ENCODE data around the gene TRIM24. TPM values are rescaled to one million over a fixed set of nuclear protein-coding genes. Genes with fewer than 3 reads are reported as not detected.

TRIM24 gene
- total and polyA plus RNA-seq, 9 donors = 17.0 to 55.6 (median 32.7) TPM

DNA sequence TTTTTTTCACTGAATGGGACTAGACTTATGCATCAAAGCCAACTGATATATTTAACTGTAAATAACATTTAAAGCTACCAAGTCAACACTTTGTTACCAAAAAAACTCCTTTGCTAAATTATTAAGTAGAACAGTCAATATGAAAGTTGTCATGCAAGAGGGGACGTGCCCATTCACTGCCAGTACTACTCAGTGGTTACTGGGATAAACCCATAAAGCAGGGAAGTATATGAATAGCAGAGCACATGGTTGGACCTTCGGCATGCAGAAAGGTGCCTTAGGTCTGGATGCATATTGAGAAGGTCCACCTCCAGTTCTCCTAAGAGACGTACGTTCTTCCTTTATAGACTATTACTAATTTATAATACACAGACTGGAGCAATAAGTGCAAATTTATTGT lies 121.0 kb downstream of the TRIM24 start:
- Histone ChIP-seq H3K4me3 (no peak overlapping the region), H3K27ac (no peak overlapping the region), H3K36me3 (no peaks in the 10 kb centered on the region), H3K27me3 (no peaks in the 10 kb centered on the region), H3K9me3 (no peaks in the 10 kb centered on the region), H3K4me1 (ENCODE audit: insufficient read depth) (no peaks in the 10 kb centered on the region)
- WGBS, 3 donors = 92 to 95% (median 94%) methylated on average over 4 of the region's 4 CpGs
- intact Hi-C loops (cut with DNase I) = no loop called here
- DNase-seq = no peak
- TF ChIP-seq EP300 (IDR thresholded peaks at IDR 0.05) = no peak
- TF ChIP-seq, protein P1, sequence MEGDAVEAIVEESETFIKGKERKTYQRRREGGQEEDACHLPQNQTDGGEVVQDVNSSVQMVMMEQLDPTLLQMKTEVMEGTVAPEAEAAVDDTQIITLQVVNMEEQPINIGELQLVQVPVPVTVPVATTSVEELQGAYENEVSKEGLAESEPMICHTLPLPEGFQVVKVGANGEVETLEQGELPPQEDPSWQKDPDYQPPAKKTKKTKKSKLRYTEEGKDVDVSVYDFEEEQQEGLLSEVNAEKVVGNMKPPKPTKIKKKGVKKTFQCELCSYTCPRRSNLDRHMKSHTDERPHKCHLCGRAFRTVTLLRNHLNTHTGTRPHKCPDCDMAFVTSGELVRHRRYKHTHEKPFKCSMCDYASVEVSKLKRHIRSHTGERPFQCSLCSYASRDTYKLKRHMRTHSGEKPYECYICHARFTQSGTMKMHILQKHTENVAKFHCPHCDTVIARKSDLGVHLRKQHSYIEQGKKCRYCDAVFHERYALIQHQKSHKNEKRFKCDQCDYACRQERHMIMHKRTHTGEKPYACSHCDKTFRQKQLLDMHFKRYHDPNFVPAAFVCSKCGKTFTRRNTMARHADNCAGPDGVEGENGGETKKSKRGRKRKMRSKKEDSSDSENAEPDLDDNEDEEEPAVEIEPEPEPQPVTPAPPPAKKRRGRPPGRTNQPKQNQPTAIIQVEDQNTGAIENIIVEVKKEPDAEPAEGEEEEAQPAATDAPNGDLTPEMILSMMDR (IDR thresholded peaks at IDR 0.05) = no peak

DNA sequence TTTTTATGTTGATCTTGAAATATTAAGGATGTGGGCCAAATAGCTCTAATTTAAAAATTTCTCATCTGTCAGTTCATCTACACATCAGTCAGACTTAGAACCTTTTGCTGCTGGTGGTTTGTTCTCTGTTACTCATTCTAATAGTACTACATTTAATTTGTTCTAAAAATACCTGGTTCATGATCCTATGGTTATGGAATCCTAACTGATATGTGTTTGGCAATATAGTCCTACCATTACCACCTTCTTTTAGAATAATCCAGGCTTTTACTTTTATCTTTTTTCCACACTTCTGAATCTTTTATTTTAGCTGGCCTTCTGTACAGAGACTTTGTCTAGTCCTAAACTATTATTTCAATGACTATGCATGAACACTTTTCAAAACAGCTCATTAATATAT lies 124.2 kb downstream of the TRIM24 start:
- intact Hi-C loops (cut with DNase I) = no loop called here
- H3K4me1 ChIP-seq (ENCODE audit: insufficient read depth) = no peaks in the 10 kb centered on the region
- no peaks in the 10 kb centered on the region for H3K36me3 ChIP-seq
- H3K27me3 ChIP-seq = no peaks in the 10 kb centered on the region
- H3K9me3 ChIP-seq = no peaks in the 10 kb centered on the region
- H3K4me3 ChIP-seq = no peak overlapping the region
- DNase-seq = no peak
- no peak overlapping the region for H3K27ac ChIP-seq
- no peak for TF ChIP-seq POLR2A (IDR thresholded peaks at IDR 0.05)
- TF ChIP-seq, protein P1 (IDR thresholded peaks at IDR 0.05) = no peak
- no peak for TF ChIP-seq EP300 (IDR thresholded peaks at IDR 0.05)

DNA sequence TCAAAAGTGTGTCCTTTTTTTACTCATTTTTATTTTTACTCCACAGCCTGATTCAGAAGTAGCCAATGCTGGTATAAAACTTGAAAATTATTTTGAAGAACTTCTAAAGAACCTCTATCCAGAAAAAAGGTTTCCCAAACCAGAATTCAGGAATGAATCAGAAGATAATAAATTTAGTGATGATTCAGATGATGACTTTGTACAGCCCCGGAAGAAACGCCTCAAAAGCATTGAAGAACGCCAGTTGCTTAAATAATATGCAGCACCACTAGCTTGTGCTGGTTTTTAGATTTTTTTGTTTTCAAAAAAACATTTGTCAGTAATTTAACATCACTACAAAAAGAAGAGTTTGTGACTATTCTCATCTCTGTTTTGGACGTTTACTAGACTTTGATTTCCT lies 124.6 kb downstream of the TRIM24 start:
- TF ChIP-seq POLR2A (IDR thresholded peaks at IDR 0.05) (no peak), EP300 (IDR thresholded peaks at IDR 0.05) (no peak)
- TF ChIP-seq, protein P1 (IDR thresholded peaks at IDR 0.05) = no peak
- H3K9me3 ChIP-seq = no peaks in the 10 kb centered on the region
- H3K4me3 ChIP-seq = no peak overlapping the region
- H3K27me3 ChIP-seq = no peaks in the 10 kb centered on the region
- WGBS, 3 donors = 61 to 74% (median 64%) methylated on average over 4 of the region's 4 CpGs
- H3K27ac ChIP-seq = no peak overlapping the region
- intact Hi-C loops (cut with DNase I) = no loop called here
- H3K4me1 ChIP-seq (ENCODE audit: insufficient read depth) = no peaks in the 10 kb centered on the region
- H3K36me3 ChIP-seq = no peaks in the 10 kb centered on the region
- no peak for DNase-seq

DNA sequence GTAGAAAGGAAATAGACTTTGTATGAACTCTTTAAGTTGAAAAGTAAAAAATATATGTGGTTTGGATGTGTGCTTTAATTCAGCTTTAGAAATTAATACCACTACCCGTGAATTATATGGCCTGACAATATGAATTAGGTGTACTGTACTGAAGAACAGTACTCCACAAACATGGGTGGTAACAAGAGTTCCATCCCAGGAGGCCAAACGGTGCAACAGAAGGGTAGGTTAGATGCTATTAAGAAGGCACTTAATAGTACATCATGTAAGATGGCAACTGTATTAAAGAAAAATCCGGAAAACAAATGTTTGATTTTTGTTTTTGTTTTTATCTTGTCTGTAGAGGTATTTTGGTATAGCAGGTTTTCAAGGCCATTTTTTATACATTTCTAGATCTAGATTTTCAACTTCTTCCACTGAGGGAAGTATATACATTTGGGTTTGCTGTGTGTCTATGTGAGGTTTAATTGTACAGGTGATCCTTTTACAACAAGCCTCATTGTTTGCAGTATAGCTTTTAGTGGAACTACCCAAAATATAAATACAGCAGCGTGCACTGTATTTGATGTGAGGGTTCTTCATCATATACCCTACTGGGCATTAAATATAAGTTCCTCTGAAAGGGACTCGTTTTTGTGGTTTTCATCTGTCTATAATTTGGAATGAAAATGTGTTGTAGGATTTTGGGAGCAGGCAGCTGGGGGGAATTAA lies 125.4 kb downstream of the TRIM24 start:
- intact Hi-C loops (cut with DNase I) = no loop called here
- no peaks in the 10 kb centered on the region for H3K36me3 ChIP-seq
- 71 to 82% (median 79%) methylated on average over 5 of the region's 5 CpGs for WGBS, 3 donors
- H3K27me3 ChIP-seq = no peaks in the 10 kb centered on the region
- no peak overlapping the region for H3K4me3 ChIP-seq
- DNase-seq = no peak
- H3K27ac ChIP-seq = no peak overlapping the region
- TF ChIP-seq POLR2A (IDR thresholded peaks at IDR 0.05) = no peak
- no peak for TF ChIP-seq EP300 (IDR thresholded peaks at IDR 0.05)
- TF ChIP-seq, protein P1 (IDR thresholded peaks at IDR 0.05) = no peak
- no peaks in the 10 kb centered on the region for H3K9me3 ChIP-seq
- H3K4me1 ChIP-seq (ENCODE audit: insufficient read depth) = no peaks in the 10 kb centered on the region

Measured in ovary (tissue), 9 donors.